ENCODE measurements around the gene DCAF8L2. TPM values are rescaled to one million over a fixed set of nuclear protein-coding genes. Genes with fewer than 3 reads are reported as not detected.

The DCAF8L2 gene
- total and polyA plus RNA-seq, 9 of the 15 experiments (the other 6 are each of a cell fraction or from before 2014, with no cell fraction given), result not detected

GRCh38 chrX:27598312-27598711 is 8.2 kb downstream of the DCAF8L2 start:
- H3K4me1 ChIP-seq (replicated peaks in 1 of 2; ENCODE audit: control insufficient read depth in 2 of 2, insufficient read depth in 2 of 2, low read length in 2 of 2), result no peaks in the 10 kb centered on the region
- no peaks in the 10 kb centered on the region for H3K79me2 ChIP-seq (ENCODE audit: control insufficient read depth, insufficient read depth, low read length)
- no peaks in the 10 kb centered on the region for H3K36me3 ChIP-seq (ENCODE audit: control insufficient read depth, insufficient read depth, low read length)
- no peak overlapping the region for H3K4me3 ChIP-seq
- FAIRE-seq (no peak), DNase-seq (ENCODE audit: extremely low read depth in 1 of 4, low spot score in 3 of 4) (peak in 1 of 4 experiments; percentile 10), ATAC-seq (no peak)
- 0% methylated on average over 9 of the region's 9 CpGs for WGBS (ENCODE audit: insufficient coverage, low coverage, missing lambda C conversion rate)
- ChIA-PET POLR2A (no interaction called here), CTCF (ENCODE audit: low intra/inter-chr PET ratio) (no interaction called here)
- BruUV-seq (replicated peaks), result no TSS peak
- H3K27me3 ChIP-seq (ENCODE audit: control insufficient read depth in 2 of 2, insufficient read depth in 2 of 2, low read length in 2 of 2), result no peaks in the 10 kb centered on the region
- no peaks in the 10 kb centered on the region for H3K9me3 ChIP-seq (replicated peaks; ENCODE audit: control insufficient read depth, insufficient read depth, low read depth, low read length)
- in situ Hi-C loops (cut with MboI) (no loop called here), intact Hi-C loops (cut with micrococcal nuclease) (no loop called here)
- no peak overlapping the region for H3K4me2 ChIP-seq (ENCODE audit: insufficient read depth, low read length)
- TF ChIP-seq VEZF1 (CRISPR knock-in tag; IDR thresholded peaks at IDR 0.05) (peak; percentile 34; the same call in 1 of the 2 replicates), ZNF224 (CRISPR knock-in tag; IDR thresholded peaks at IDR 0.05) (no peak)
- H3K9me1 ChIP-seq (ENCODE audit: control insufficient read depth, insufficient read depth, low read length), result no peaks in the 10 kb centered on the region
- no peaks in the 10 kb centered on the region for H4K20me1 ChIP-seq (replicated peaks; ENCODE audit: control insufficient read depth, insufficient read depth, low read length)
- H3K9ac ChIP-seq (ENCODE audit: insufficient read depth in 1 of 2, low read depth in 2 of 2, low read length in 2 of 2), result no peak overlapping the region
- H2AFZ ChIP-seq (ENCODE audit: low read depth, low read length), result no peak overlapping the region
- H3K27ac ChIP-seq (ENCODE audit: extremely low read depth, low read depth, low read length), result no peak overlapping the region

- ATAC-seq (no peak), FAIRE-seq (no peak), DNase-seq (ENCODE audit: extremely low read depth in 1 of 4, low spot score in 3 of 4) (no peak)
- TF ChIP-seq ZNF830 (CRISPR knock-in tag; IDR thresholded peaks at IDR 0.05) (no peak), ZBTB2 (IDR thresholded peaks at IDR 0.05) (no peak), MEF2D (tag; conservative IDR thresholded peaks at IDR 0.05; ENCODE audit: low read depth) (no peak), USF1 (CRISPR knock-in tag; IDR thresholded peaks at IDR 0.05) (no peak), FOXK2 (conservative IDR thresholded peaks at IDR 0.05 in 1 of 2, IDR thresholded peaks at IDR 0.05 in 1 of 2; ENCODE audit: low read depth in 2 of 2) (no peak), SAP30 (IDR thresholded peaks at IDR 0.05; ENCODE audit: borderline replicate concordance, insufficient read depth, low read depth, low read length, poor library complexity, severe bottlenecking) (no peak), CREM (IDR thresholded peaks at IDR 0.05; ENCODE audit: low read depth) (no peak)
- intact Hi-C loops (cut with micrococcal nuclease) (no loop called here), in situ Hi-C loops (cut with MboI) (no loop called here)
- Histone ChIP-seq H3K4me2 (ENCODE audit: insufficient read depth, low read length) (no peak overlapping the region), H3K9me3 (replicated peaks; ENCODE audit: control insufficient read depth, insufficient read depth, low read depth, low read length) (no peaks in the 10 kb centered on the region), H3K36me3 (ENCODE audit: control insufficient read depth, insufficient read depth, low read length) (no peaks in the 10 kb centered on the region), H3K4me3 (no peak overlapping the region), H3K79me2 (ENCODE audit: control insufficient read depth, insufficient read depth, low read length) (no peaks in the 10 kb centered on the region), H3K4me1 (replicated peaks in 1 of 2; ENCODE audit: control insufficient read depth in 2 of 2, insufficient read depth in 2 of 2, low read length in 2 of 2) (no peaks in the 10 kb centered on the region), H3K9me1 (ENCODE audit: control insufficient read depth, insufficient read depth, low read length) (no peaks in the 10 kb centered on the region), H3K27ac (ENCODE audit: extremely low read depth, low read depth, low read length) (no peak overlapping the region), H2AFZ (ENCODE audit: low read depth, low read length) (no peak overlapping the region), H3K27me3 (ENCODE audit: control insufficient read depth in 2 of 2, insufficient read depth in 2 of 2, low read length in 2 of 2) (no peaks in the 10 kb centered on the region), H3K9ac (ENCODE audit: insufficient read depth in 1 of 2, low read depth in 2 of 2, low read length in 2 of 2) (no peak overlapping the region), H4K20me1 (replicated peaks; ENCODE audit: control insufficient read depth, insufficient read depth, low read length) (no peaks in the 10 kb centered on the region)
- BruUV-seq (replicated peaks), result no TSS peak
- CTCF ChIA-PET (ENCODE audit: low intra/inter-chr PET ratio), result no interaction called here
- 0% methylated on average over 4 of the region's 4 CpGs for WGBS (ENCODE audit: insufficient coverage, low coverage, missing lambda C conversion rate)
- POLR2A ChIA-PET, result no interaction called here
Measured at GRCh38 chrX:27599928-27600327, 9.8 kb downstream of the DCAF8L2 start.

Measured in K562 (cell line).